B cell (primary cell): ENCODE measurements around the gene TGM3.

Experiments used
- CTCF ChIP-seq: fragments of 200-600 bp; IDR thresholded peaks from one replicate; pipeline ENCODE4 v1.8.0; 2022; ENCODE audit warnings: antibody characterized with exemption, mild to moderate bottlenecking
- EZH2 ChIP-seq: IDR thresholded peaks from 2 replicates; pipeline ENCODE4 v1.6.1; 2012; ENCODE audit warnings: borderline replicate concordance, low read depth, mild to moderate bottlenecking, moderate library complexity, low read length; ENCODE audit not compliant: insufficient read depth, poor library complexity, severe bottlenecking

- TF ChIP-seq CTCF = no peak
- no peak for TF ChIP-seq EZH2
These were observed 83.1 kb downstream of the TGM3 start for GRCh38 chr20:2378893-2379292.
